ENCODE results near the gene TMCC3.

DNA sequence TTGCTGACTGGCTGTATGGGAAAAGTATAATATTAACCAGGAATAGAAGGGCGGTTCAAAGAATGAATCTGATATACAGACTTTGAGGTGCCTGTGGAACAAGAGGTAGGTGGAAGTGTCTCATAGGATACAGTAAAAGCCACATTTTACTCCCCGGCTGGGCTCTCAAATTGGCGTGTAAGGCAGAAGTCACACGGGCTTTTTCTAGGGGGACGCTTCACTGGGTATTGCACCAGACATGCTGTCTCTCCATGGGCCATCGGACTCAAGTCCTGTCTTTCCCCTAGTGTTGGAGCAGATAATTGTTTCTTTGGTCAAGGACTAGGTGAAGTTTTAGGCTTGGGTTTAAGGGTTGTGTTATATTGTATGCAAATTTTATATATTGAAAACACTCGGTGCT lies 9.1 kb downstream of the TMCC3 start:
- TF ChIP-seq POLR2A (IDR thresholded peaks at IDR 0.05) = no peak
- TF ChIP-seq CTCF (IDR thresholded peaks at IDR 0.05) = no peak

All from stomach (tissue), 4 donors.